Activated naive CD4-positive, alpha-beta T cell treated with anti-CD3 and anti-CD28 coated beads, Interleukin-2, amount 10 ng/mL, durations not matched to agents 7 days and 5 days (primary cell): Measurements from ENCODE around the gene MPL.
"Not testable (repeated sequence)": the region's sequence is repeated elsewhere in the genome, so short reads cannot be mapped to it uniquely, and the experiment has no call there.

ENCODE experiments used
- CTCF ChIA-PET: fragments of 350-600 bp; sonication (Branson Sonifier 250); formaldehyde crosslinking; loops from one replicate; lab custom pipeline; 2021; ENCODE audit warnings: antibody characterized with exemption; lab: Charles Lee
- DNase-seq: peaks from one replicate; pipeline ENCODE4 v3.0.0-alpha.2; 2020
- H3K27ac Mint-ChIP-seq: one replicate; pipeline ENCODE4 v1.8.0; 2021; ENCODE audit warnings: mild to moderate bottlenecking, moderate library complexity, mixed read lengths
- H3K27me3 Mint-ChIP-seq: one replicate; pipeline ENCODE4 v1.8.0; 2021; ENCODE audit warnings: mild to moderate bottlenecking, mixed read lengths
- H3K36me3 Mint-ChIP-seq: one replicate; pipeline ENCODE4 v1.8.0; 2021; ENCODE audit warnings: mixed read lengths
- H3K4me1 Mint-ChIP-seq: one replicate; pipeline ENCODE4 v1.8.0; 2021; ENCODE audit warnings: mixed read lengths
- H3K4me3 Mint-ChIP-seq: one replicate; pipeline ENCODE4 v1.8.0; 2021; ENCODE audit warnings: mild to moderate bottlenecking, moderate library complexity, mixed read lengths
- H3K9me3 Mint-ChIP-seq: one replicate; pipeline ENCODE4 v1.8.0; 2021; ENCODE audit warnings: mixed read lengths

Gene MPL

DNA sequence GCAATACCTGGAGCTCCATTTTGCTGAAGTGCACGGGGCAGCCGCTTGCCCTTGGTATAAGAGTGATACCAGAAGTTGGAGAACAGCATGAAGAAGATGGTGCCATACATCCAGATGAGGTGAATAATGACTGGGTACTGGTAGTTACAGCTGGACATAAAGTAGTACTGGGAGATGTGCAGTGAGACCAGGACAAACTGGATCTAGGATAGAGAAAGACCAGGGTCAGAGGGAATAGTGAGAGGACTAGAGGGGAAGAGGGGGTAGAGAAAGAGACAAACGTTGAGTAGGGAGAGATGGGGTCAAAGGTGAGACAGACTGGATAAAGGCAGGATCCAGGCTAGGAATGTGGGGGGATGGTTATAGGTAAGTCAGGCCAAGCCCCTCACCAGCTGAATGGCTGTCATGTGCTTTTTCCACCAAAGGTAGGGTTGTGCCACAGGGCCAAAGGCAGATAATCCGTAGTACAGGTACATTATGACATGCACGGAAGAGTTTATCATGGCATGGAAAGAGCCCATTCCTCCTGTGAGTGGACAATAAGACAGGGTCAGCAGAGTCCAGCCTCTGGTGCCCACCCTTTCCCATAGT, 26.4 kb downstream of the MPL start:
- Mint-ChIP-seq H3K36me3 (peaks cover 63% of the 10 kb centered on the region), H3K4me1 (peaks cover 75% of the 10 kb centered on the region), H3K9me3 (no peaks in the 10 kb centered on the region), H3K27me3 (no peaks in the 10 kb centered on the region), H3K27ac (peak overlapping the region; percentile 59), H3K4me3 (no peak overlapping the region)
- DNase-seq: no peak
- CTCF ChIA-PET: no interaction called here

- no peak for DNase-seq
- H3K4me1 Mint-ChIP-seq: peaks cover 68% of the 10 kb centered on the region
- H3K27ac Mint-ChIP-seq: peak overlapping the region; percentile 61
- CTCF ChIA-PET: no interaction called here
- H3K27me3 Mint-ChIP-seq: no peaks in the 10 kb centered on the region
- H3K4me3 Mint-ChIP-seq: peak overlapping the region; percentile 83
- H3K9me3 Mint-ChIP-seq: no peaks in the 10 kb centered on the region
- H3K36me3 Mint-ChIP-seq: peaks cover 54% of the 10 kb centered on the region
Observed at GRCh38 chr1:43365678-43366077, 28.1 kb downstream of the MPL start.

GRCh38 chr1:43366179-43366578, 28.6 kb downstream of the MPL start:
- H3K27ac Mint-ChIP-seq: peak overlapping the region; percentile 61
- H3K36me3 Mint-ChIP-seq: peaks cover 49% of the 10 kb centered on the region
- peak overlapping the region; percentile 83 for H3K4me3 Mint-ChIP-seq
- no peaks in the 10 kb centered on the region for H3K9me3 Mint-ChIP-seq
- CTCF ChIA-PET: no interaction called here
- H3K27me3 Mint-ChIP-seq: no peaks in the 10 kb centered on the region
- peaks cover 63% of the 10 kb centered on the region for H3K4me1 Mint-ChIP-seq
- DNase-seq: peak; percentile 29

GRCh38 chr1:43366601-43367025, 29.0 kb downstream of the MPL start:
- Mint-ChIP-seq H3K27ac (peak overlapping the region; percentile 78), H3K36me3 (peaks cover 44% of the 10 kb centered on the region), H3K27me3 (no peaks in the 10 kb centered on the region), H3K4me1 (peaks cover 59% of the 10 kb centered on the region), H3K4me3 (peak overlapping the region; percentile 83), H3K9me3 (no peaks in the 10 kb centered on the region)
- DNase-seq: no peak
- CTCF ChIA-PET: no interaction called here

- Mint-ChIP-seq H3K4me1 (peaks cover 52% of the 10 kb centered on the region), H3K36me3 (peaks cover 38% of the 10 kb centered on the region), H3K4me3 (peak overlapping the region; percentile 83), H3K27me3 (no peaks in the 10 kb centered on the region), H3K27ac (peak overlapping the region; percentile 78), H3K9me3 (no peaks in the 10 kb centered on the region)
- CTCF ChIA-PET: interaction anchor here (0.6 to 1.4 kb wide), 5 partner anchors 9 to 140 kb away, joined by 3 to 10 read pairs (median 4); partner anchors contain the start of gene CDC20
- peak; percentile 52 for DNase-seq
Observed at GRCh38 chr1:43367026-43367903, 29.6 kb downstream of the MPL start.

DNA sequence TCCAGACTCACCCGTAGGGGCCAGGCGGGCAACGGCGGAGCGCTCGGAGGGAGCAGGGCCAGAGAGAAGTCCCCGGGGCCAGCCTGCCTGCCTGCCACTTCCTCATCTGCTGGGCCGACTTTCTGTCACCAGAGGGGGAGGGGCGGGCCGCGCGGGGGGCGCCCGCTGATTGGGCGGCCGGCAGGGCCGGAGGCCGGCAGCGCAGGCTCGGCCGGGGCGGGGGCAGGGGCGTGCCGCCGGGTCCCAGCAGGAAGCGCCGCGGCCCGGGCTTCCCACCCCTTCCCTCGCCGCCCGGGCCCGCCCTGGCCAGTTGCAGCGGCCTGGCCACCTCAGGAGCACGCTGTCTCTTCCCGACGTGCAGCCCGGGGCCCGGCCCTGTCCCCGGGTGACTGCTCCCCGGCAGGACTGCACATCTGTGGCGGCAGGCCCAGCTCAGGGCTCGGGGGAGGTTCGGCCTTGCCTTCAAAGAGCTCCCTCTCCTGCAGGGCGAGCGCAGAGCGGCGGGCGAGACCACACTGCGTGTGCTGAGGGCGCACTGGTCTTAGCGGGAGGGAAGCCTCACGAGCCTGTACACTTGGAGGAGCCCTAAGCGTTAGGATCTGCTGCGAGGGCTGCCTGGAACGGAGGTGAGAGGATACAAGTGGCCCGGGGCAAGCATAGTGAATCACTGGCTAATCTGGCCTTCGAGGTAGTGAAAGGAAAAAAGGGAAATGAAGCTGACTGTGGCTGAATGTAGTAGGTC, 30.5 kb downstream of the MPL start, which contains the start of gene ELOVL1:
Gene ELOVL1 (minus strand): TSS at position 108 of the 742 bp plus-strand sequence. CDS start 2,402 bp downstream, outside the sequence.
- Mint-ChIP-seq H3K27me3 (no peaks in the 10 kb centered on the region), H3K27ac (peak within 1 kb of the TSS; percentile 93), H3K36me3 (peaks cover 35% of the 10 kb centered on the region), H3K4me3 (peak within 1 kb of the TSS; percentile 83), H3K4me1 (peaks cover 50% of the 10 kb centered on the region), H3K9me3 (no peaks in the 10 kb centered on the region)
- DNase-seq: peak; percentile 93
- CTCF ChIA-PET: interaction anchor here (0.6 to 1.4 kb wide), 7 partner anchors 10 to 141 kb away, joined by 3 to 10 read pairs (median 3); partner anchors contain the start of gene CDC20

GRCh38 chr1:43368646-43369020, 31.0 kb downstream of the MPL start:
- CTCF ChIA-PET: interaction anchor here (0.7 to 1.4 kb wide), 6 partner anchors 10 to 142 kb away, joined by 3 to 10 read pairs (median 4); no protein-coding TSS in a partner anchor
- DNase-seq: no peak
- Mint-ChIP-seq H3K4me3 (peak overlapping the region; percentile 79), H3K27ac (peak overlapping the region; percentile 93), H3K27me3 (no peaks in the 10 kb centered on the region), H3K4me1 (peaks cover 47% of the 10 kb centered on the region), H3K36me3 (peaks cover 35% of the 10 kb centered on the region), H3K9me3 (no peaks in the 10 kb centered on the region)

DNA sequence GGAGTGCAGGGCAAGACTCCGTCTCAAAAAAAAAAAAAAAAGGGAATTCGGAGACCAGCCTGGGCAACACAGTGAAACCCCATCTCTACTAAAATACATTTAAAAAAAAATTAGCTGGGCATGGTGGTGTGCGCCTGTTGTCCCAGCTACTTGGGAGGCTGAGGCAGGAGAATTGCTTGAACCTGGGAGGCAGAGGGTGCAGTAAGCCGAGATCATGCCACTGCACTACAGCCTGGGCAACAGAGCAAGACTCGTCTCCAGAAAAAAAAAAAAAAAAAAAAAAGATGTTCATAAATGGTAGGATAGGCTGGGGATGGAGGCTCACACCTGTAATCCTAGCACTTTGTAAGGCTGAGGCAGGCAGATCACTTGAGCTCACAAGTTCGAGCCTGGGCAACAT, 32.2 kb downstream of the MPL start:
- Mint-ChIP-seq H3K4me1 (peaks cover 36% of the 10 kb centered on the region), H3K36me3 (peaks cover 25% of the 10 kb centered on the region)
- CTCF ChIA-PET: interaction anchor here (1.0 to 1.1 kb wide), 2 partner anchors 131 to 143 kb away, joined by 3 read pairs; no protein-coding TSS in a partner anchor
- not testable (repeated sequence) for H3K4me3 Mint-ChIP-seq, H3K9me3 Mint-ChIP-seq, DNase-seq, H3K27me3 Mint-ChIP-seq, H3K27ac Mint-ChIP-seq

DNA sequence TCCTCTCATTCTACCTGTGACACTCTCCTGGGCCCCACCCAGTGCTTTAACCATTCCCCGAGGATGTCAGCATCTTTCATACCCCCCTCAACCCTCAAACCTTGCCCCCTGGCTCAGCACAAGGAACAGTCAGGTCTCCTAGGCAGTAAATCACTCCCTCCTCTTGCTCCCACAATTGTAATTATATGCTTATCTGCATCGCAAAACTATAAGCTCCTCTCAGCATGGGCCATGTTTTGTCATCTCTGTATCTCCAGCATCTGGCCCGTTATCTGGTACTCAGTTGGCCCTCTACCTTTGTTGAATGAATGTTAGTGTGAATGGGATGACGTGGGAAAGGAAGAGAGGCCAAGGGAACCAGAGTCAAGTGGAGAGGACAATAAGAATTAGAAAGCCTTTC, 32.9 kb downstream of the MPL start:
- Mint-ChIP-seq H3K27me3 (no peaks in the 10 kb centered on the region), H3K9me3 (no peaks in the 10 kb centered on the region), H3K4me1 (peaks cover 28% of the 10 kb centered on the region), H3K27ac (peak overlapping the region; percentile 39), H3K36me3 (peaks cover 18% of the 10 kb centered on the region), H3K4me3 (no peak overlapping the region)
- DNase-seq: no peak
- CTCF ChIA-PET: interaction anchor here (1.0 to 1.1 kb wide), 2 partner anchors 132 to 144 kb away, joined by 3 read pairs; no protein-coding TSS in a partner anchor

- peaks cover 14% of the 10 kb centered on the region for H3K4me1 Mint-ChIP-seq
- no peak for DNase-seq
- H3K36me3 Mint-ChIP-seq: peaks cover 9% of the 10 kb centered on the region
- CTCF ChIA-PET: interaction anchor here (1.1 kb wide), 1 partner anchor 42 kb away, joined by 3 read pairs; no protein-coding TSS in a partner anchor
- no peak overlapping the region for H3K27ac Mint-ChIP-seq
- H3K4me3 Mint-ChIP-seq: no peak overlapping the region
- no peaks in the 10 kb centered on the region for H3K27me3 Mint-ChIP-seq
- H3K9me3 Mint-ChIP-seq: no peaks in the 10 kb centered on the region
Observed at GRCh38 chr1:43372172-43372571, 34.6 kb downstream of the MPL start.

GRCh38 chr1:43373066-43373940, 35.7 kb downstream of the MPL start:
- Mint-ChIP-seq H3K27me3 (no peaks in the 10 kb centered on the region), H3K36me3 (peaks cover 9% of the 10 kb centered on the region), H3K27ac (no peak overlapping the region), H3K4me1 (peaks cover 12% of the 10 kb centered on the region), H3K9me3 (no peaks in the 10 kb centered on the region), H3K4me3 (no peak overlapping the region)
- no peak for DNase-seq
- CTCF ChIA-PET: interaction anchor here (0.7 to 1.1 kb wide), 2 partner anchors 41 to 76 kb away, joined by 3 to 4 read pairs; no protein-coding TSS in a partner anchor

GRCh38 chr1:43376723-43377235, 39.2 kb downstream of the MPL start:
- no peaks in the 10 kb centered on the region for H3K27me3 Mint-ChIP-seq
- H3K9me3 Mint-ChIP-seq: no peaks in the 10 kb centered on the region
- CTCF ChIA-PET: interaction anchor here (1.1 to 1.5 kb wide), 4 partner anchors 10 to 150 kb away, joined by 4 to 5 read pairs (median 4); partner anchors contain the start of gene MED8
- H3K36me3 Mint-ChIP-seq: peaks cover 9% of the 10 kb centered on the region
- no peak overlapping the region for H3K27ac Mint-ChIP-seq
- H3K4me1 Mint-ChIP-seq: peaks cover 6% of the 10 kb centered on the region
- no peak for DNase-seq
- no peak overlapping the region for H3K4me3 Mint-ChIP-seq
